Peyer's patch (tissue), 4 donors: ENCODE data around the gene TSPAN15. TPM values are rescaled to one million over a fixed set of nuclear protein-coding genes. Genes with fewer than 3 reads are reported as not detected.
A peak's percentile ranks its signal among the peaks of the same experiment; 100 is the strongest.

ENCODE experiments used
- DNase-seq, 3 donors: peaks; one replicate each; pipeline ENCODE4 v3.0.0-alpha.2; 2017 to 2019
- H3K27ac ChIP-seq, 4 donors: fragments of 200-600 bp; sonication (generic); one replicate each; pipeline ENCODE4 v1.5.1; 2016 to 2019
- H3K27me3 ChIP-seq, 2 donors: fragments of 200-600 bp; sonication (generic); one replicate each; pipeline ENCODE4 v1.5.1; 2019
- H3K36me3 ChIP-seq, 3 donors: fragments of 200-600 bp; sonication (generic); one replicate each; pipeline ENCODE4 v1.5.1; 2016 to 2019
- H3K4me1 ChIP-seq, 4 donors: fragments of 200-600 bp; sonication (generic); one replicate each; pipeline ENCODE4 v1.5.1; 2016 to 2019
- H3K4me3 ChIP-seq, 4 donors: fragments of 200-600 bp; sonication (generic); 1 replicate in 3 of 4; 2 replicates in 1 of 4; pipeline ENCODE4 v1.5.1; 2016 to 2019; ENCODE audit warnings: mild to moderate bottlenecking in 1 of 4
- H3K9me3 ChIP-seq, 4 donors: fragments of 200-600 bp; sonication (generic); one replicate each; pipeline ENCODE4 v1.5.1; 2016 to 2019; ENCODE audit warnings: mild to moderate bottlenecking in 1 of 4
- CTCF ChIP-seq, 6 experiments: fragments of 450-650 bp in 4 of 6; fragments of 200-600 bp in 2 of 6; sonication (generic) in 1 of 6; IDR thresholded peaks; one replicate each; pipeline ENCODE4 v1.5.1; 2017 to 2019; ENCODE audit warnings: antibody characterized with exemption in 6 of 6, mild to moderate bottlenecking in 3 of 6, moderate library complexity in 1 of 6
- POLR2A ChIP-seq, 2 donors: fragments of 450-650 bp; IDR thresholded peaks; one replicate each; pipeline ENCODE4 v1.5.1; 2017; ENCODE audit warnings: antibody characterized with exemption in 2 of 2, mild to moderate bottlenecking in 2 of 2, moderate library complexity in 2 of 2
- total RNA-seq, 4 donors: library from RNA; depleted of rRNA; stranded (reverse); fragments of >200 nt; gene quantifications; one replicate each; pipeline ENCODE4 v1.1.0, GENCODE V29; 2016

The TSPAN15 gene
- total RNA-seq, 4 donors from 2014 or later = 32.2 to 110 (median 94.4) TPM

GRCh38 chr10:69438536-69439349, 12.5 kb upstream of the TSPAN15 start:
- no peaks in the 10 kb centered on the region for H3K9me3 ChIP-seq
- no peak for TF ChIP-seq POLR2A (IDR thresholded peaks at IDR 0.05)
- TF ChIP-seq CTCF (IDR thresholded peaks at IDR 0.05) = no peak
- peak overlapping the region in 3 of 4 donors; percentile 72 to 80 (median 76) for H3K27ac ChIP-seq
- no peak for DNase-seq
- H3K4me1 ChIP-seq = peaks cover 0 to 19% (median 3%) of the 10 kb centered on the region in 4 donors
- H3K4me3 ChIP-seq = no peak overlapping the region
- no peaks in the 10 kb centered on the region for H3K27me3 ChIP-seq
- no peaks in the 10 kb centered on the region for H3K36me3 ChIP-seq

- H3K27ac ChIP-seq = peak overlapping the region in 3 of 4 donors; percentile 72 to 80 (median 76)
- H3K4me1 ChIP-seq = peaks cover 0 to 19% (median 3%) of the 10 kb centered on the region in 4 donors
- H3K9me3 ChIP-seq = no peaks in the 10 kb centered on the region
- DNase-seq = peak in 2 of 3 donors; percentile 74 to 76
- H3K36me3 ChIP-seq = no peaks in the 10 kb centered on the region
- no peak for TF ChIP-seq CTCF (IDR thresholded peaks at IDR 0.05)
- TF ChIP-seq POLR2A (IDR thresholded peaks at IDR 0.05) = no peak
- no peaks in the 10 kb centered on the region for H3K27me3 ChIP-seq
- no peak overlapping the region for H3K4me3 ChIP-seq
These were observed 11.9 kb upstream of the TSPAN15 start for GRCh38 chr10:69439350-69439739.

GRCh38 chr10:69439813-69440506, 11.3 kb upstream of the TSPAN15 start:
- Histone ChIP-seq H3K36me3 (no peaks in the 10 kb centered on the region), H3K27ac (peak overlapping the region in 2 of 4 donors; percentile 76 to 80), H3K4me1 (peaks cover 0 to 19% (median 3%) of the 10 kb centered on the region in 4 donors), H3K9me3 (no peaks in the 10 kb centered on the region), H3K27me3 (no peaks in the 10 kb centered on the region), H3K4me3 (no peak overlapping the region)
- TF ChIP-seq CTCF (IDR thresholded peaks at IDR 0.05) (no peak), POLR2A (IDR thresholded peaks at IDR 0.05) (no peak)
- DNase-seq = no peak

GRCh38 chr10:69443354-69443753, 7.9 kb upstream of the TSPAN15 start:
- no peak for DNase-seq
- TF ChIP-seq CTCF (IDR thresholded peaks at IDR 0.05) = no peak
- TF ChIP-seq POLR2A (IDR thresholded peaks at IDR 0.05) = no peak
- no peaks in the 10 kb centered on the region for H3K9me3 ChIP-seq
- H3K27ac ChIP-seq = no peak overlapping the region
- H3K36me3 ChIP-seq = no peaks in the 10 kb centered on the region
- peaks cover 0 to 20% (median 5%) of the 10 kb centered on the region in 4 donors for H3K4me1 ChIP-seq
- H3K4me3 ChIP-seq = no peak overlapping the region
- H3K27me3 ChIP-seq = no peaks in the 10 kb centered on the region

- Histone ChIP-seq H3K4me1 (peaks cover 0 to 12% (median 2%) of the 10 kb centered on the region in 4 donors), H3K27ac (no peak overlapping the region), H3K27me3 (no peaks in the 10 kb centered on the region), H3K4me3 (no peak overlapping the region), H3K36me3 (no peaks in the 10 kb centered on the region), H3K9me3 (no peaks in the 10 kb centered on the region)
- TF ChIP-seq POLR2A (IDR thresholded peaks at IDR 0.05) = no peak
- no peak for TF ChIP-seq CTCF (IDR thresholded peaks at IDR 0.05)
- DNase-seq = no peak
These were observed 6.2 kb upstream of the TSPAN15 start for GRCh38 chr10:69445041-69445440.
